ENCODE results near the gene REC114.
"Not testable (repeated sequence)": the region's sequence is repeated elsewhere in the genome, so short reads cannot be mapped to it uniquely, and the experiment has no call there.

Gene REC114

DNA sequence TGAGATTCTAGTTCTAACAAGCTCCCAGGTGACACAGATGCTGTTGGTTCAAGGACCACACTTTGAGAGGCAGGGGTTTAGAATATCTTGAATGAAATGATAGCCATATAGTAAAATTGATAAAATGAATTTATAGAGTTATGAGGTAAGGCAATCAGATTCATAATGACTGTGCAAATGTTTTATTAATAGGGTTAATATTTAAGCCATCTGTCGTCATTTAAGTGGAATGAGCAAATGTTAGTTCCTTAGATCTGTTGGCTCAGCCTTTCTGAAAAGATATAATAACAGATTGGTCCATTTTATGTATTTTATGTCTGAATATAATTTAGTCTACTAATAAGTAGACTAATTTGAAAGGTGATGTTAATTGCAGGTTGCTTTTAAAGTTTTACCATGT lies 12.9 kb downstream of the REC114 start:
- DNase-seq (ENCODE audit: low spot score) = no peak

DNA sequence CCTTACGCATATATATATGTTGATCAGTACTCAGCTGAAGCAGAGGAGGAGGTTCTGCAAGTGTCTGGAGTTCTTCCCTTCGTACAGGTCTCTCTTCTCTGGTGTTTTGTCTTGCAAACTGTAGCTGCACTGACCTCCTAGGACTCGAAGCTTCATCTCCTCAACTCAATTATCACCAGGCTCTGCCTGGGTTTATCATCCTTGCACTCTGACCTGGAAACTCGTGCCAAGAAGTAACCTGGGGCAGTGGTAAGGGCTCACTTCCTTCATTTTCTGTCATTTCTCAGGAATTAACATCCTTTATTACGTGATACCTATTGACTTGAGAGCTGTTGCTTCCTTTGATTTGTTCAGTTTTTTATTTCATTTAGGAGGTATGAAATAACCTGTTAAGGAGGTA lies 14.4 kb downstream of the REC114 start:
- DNase-seq (ENCODE audit: low spot score) = no peak

DNA sequence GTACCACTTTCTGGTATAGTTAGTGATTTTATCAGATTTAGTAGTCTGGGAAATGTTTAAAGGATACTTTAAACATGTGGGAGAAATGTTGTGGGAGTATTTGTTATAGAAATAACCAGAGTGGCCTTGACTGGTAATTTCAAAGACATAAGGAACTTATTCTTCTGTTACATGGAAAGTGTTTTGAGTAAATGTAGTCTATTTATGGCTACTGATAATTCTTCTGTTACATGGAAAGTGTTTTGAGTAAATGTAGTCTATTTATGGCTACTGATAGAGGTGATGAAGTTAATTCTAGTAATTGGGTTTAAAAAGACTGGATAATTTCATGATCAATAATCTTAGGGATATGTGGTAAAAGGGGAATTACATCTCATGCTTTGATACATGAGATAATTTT lies 17.7 kb downstream of the REC114 start:
- no peak for DNase-seq (ENCODE audit: low spot score)

DNA sequence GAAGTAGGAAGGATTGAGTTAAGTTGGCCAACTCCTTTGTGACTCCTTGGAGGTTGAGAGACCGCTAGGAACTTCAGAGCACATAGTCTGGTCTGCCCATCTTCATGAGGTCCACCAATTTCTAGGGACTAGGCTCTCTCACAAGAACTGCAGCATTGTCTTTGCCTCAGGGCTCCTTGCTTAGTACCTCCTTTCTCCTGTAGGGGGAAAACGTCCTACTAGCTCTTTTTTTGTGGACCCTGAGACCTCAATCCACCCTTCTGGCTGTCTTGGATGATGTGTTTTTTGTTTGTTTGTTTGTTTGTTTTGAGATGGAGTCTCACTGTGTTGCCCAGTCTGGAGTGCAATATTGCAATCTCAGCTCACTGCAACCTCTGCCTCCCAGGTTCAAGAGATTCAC lies 21.6 kb downstream of the REC114 start:
- DNase-seq (ENCODE audit: low spot score) = no peak

DNA sequence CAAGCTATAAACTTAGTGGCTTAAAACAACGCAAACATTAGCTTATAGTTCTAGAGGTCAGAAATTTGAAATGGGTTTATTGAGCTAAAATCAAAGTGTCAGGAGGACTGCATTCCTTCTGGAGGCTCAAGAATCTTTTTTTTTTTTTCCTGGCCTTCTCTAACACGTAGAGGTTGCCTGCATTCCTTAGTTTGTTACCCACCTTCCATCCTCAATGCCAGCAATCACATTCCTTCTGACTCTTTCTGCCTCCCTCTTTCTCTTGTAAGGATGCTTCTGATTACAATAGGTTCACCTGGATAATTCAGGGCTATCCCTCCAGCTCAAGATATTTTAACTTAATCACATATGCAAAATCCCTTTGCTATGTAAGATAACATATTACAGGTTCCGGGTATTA lies 24.8 kb downstream of the REC114 start:
- DNase-seq (ENCODE audit: low spot score) = no peak

DNA sequence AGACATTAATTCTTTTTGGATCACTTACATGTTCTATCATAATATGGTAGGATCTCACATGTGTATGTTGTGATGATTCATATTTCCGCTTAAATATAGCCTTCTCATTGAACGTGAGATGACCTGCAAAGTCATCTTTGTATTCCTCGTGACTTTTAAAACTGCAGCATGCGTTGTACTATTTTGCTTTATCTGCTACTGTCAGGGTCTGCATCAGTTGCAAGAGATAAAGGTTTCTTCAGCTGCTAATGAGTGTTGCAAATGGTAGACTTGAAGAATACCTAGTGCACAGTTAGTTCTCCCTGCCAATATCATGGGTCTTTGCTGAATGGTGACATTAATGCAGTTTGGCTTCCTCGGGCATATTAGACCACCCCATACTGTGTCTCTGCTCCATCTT lies 31.8 kb downstream of the REC114 start:
- DNase-seq (ENCODE audit: low spot score) = no peak

DNA sequence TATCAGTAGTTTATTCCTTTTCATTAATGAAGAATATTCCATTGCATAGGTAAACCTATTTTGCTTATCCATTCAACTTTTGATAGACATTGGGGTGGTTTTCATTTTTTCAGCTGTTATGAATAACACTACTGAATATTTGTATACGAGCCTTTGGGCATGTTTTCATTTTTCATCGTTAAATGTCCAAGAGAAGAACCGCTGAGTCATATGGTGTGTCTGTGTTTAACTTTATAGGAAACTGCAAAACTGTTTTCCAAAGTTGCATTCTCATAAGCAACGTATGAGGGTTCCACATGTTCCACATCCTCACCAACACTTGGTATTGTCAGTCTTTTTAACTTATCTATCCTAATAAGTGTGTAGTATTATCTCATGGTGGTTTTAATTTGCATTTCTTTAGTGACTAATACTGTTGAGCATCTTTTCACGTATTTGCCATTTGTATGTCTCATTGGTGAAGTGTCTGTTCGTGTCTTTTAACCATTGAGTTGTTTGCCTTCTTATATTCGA lies 33.8 kb downstream of the REC114 start:
- no peak for DNase-seq (ENCODE audit: low spot score)

DNA sequence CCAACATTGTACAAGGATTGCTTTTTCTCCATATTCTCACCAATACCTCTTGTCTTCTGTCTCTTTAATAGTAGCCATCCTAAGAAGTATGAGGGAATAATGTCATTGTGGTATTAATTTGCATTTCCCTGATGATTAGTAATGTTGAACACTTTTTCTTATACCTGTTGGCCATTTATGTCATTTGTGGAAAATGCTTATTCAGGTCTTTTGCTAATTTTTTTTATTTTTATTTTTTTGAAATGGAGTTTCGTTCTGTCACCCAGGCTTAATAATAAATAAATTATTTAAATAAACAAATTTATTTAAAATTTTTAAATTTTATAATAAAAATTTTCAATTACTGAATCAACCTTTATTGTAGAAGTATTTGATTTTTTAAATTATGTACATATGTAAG lies 37.1 kb downstream of the REC114 start:
- DNase-seq (ENCODE audit: low spot score) = no peak

DNA sequence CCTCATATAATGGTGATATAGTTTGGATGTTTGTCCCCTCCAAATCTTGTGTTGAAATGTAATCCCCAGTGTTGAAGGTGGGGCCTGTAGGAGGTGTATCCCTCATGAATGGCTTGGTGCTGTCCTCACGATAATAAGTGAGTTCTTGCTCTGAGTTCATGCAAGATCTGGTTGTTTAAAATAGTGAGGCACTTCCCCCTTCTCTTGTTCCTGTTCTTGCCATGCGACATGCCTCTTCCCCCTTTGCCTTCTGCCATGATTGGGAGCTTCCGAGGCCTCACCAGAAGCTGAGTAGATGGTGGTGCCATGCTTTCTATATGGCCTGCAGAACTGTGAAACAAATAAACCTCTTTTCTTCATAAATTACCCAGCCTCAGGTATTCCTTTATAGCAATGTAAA lies 39.2 kb downstream of the REC114 start:
- DNase-seq (ENCODE audit: low spot score) = peak; percentile 1

DNA sequence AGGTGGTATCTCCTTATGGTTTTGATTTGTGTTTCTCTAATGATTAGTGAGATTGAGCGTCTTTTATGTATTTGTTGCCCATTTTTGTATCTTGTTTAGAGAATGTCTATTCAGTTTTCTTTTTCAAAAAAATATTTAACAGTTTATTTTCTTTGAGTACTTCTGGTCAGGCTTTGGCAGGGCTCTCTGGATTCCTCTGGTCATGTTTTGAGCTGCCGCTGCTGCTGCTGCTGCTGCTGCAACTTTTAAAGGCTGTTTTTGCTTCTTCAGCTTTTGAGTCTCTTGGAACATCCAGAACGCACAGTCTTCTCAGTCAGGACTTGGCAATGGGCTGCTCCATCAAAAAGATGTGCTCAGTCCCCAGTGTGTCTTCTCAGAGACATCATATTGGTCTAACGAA lies 40.1 kb downstream of the REC114 start:
- no peak for DNase-seq (ENCODE audit: low spot score)

DNA sequence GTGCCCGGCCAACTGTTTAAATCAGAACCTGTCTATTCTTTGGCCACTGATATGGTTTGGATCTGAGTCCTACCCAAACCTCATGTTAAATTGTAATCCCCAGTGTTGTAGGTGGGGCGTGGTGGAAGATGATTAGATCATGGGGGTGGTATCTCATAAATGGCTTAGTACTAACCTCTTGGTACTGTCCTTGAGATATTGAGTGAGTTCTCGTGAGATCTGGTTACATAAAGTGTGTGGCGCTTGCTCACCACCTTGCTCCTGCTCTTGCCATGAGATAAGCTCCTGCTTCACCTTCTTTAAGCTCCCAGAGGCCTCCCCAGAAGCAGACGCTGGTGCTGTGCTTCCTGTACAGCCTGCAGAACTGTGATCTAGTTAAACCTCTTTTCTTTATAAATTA lies 42.4 kb downstream of the REC114 start:
- no peak for DNase-seq (ENCODE audit: low spot score)

DNA sequence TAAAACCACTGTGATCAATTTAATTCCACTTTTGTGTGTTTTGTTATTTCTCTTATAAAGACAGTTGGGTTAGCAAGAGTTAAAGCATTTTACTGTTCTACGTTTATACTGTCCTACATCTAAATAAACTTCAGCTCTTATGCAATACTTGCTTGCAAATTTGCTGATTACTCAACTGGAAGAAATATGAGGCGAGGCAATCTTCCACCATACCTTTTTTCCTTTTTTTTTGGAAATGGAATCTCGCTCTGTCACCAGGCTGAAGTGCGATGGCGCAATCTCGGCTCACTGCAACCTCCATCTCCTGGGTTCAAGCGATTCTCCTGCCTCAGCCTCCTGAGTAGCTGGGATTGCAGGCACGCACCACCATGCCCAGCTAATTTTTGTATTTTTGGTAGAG lies 42.9 kb downstream of the REC114 start:
- DNase-seq (ENCODE audit: low spot score) = not testable (repeated sequence)

DNA sequence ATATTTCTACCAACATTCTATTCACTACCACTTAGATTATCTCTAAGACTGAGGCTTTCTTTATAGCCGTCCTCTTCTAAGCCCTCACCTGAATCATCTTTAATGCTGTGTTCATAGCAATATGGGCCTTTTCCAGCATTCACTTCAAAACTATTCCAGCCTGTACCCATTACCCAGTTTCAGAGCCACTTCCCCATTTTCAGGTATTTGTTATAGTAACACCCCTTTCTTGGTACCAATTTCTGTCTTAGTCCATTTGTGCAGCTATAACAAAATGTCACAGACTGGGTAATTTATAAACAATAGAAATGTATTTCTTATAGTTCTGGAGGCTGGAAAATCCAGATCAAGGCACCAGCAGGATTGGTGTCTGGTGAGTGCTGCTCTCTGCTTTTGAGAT lies 45.7 kb downstream of the REC114 start:
- no peak for DNase-seq (ENCODE audit: low spot score)

DNA sequence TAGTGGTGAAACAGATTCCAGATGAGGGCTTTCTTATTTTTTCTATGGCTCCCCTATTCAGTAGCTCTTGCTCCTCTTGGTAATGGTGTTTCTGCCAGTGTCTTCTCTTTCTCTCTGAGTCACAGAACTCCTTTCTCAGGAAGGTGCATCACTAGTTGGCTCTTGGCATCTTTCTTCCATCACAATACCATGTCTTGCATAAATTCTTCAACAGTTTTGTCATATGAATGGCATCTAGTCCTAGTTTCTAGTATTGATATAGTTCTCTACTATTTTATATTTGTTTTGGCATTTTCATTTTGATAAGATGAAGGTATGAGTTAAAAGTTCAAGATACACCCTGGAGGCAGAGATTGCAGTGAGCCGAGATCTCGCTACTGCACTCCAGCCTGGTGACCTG lies 51.0 kb downstream of the REC114 start:
- DNase-seq (ENCODE audit: low spot score) = no peak

DNA sequence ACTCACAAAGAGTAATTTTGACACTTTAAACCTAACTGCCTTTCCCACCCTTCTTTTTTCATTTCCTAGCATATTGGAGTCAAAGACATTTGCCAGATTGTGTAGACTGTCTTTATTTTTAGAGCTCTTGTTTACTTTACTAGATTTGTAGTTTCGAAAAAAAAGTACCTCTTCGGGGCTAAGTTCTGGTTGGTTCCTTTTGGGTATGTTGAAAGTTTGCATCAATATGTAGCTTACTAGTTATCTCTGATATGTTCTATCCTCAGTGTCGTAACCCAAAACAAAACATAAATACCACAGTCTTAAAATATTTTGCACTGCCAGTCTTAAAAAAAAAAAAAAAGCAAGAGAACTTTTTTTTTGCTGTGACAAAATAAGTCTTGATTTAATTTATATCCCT lies 52.2 kb downstream of the REC114 start:
- DNase-seq (ENCODE audit: low spot score) = no peak

DNA sequence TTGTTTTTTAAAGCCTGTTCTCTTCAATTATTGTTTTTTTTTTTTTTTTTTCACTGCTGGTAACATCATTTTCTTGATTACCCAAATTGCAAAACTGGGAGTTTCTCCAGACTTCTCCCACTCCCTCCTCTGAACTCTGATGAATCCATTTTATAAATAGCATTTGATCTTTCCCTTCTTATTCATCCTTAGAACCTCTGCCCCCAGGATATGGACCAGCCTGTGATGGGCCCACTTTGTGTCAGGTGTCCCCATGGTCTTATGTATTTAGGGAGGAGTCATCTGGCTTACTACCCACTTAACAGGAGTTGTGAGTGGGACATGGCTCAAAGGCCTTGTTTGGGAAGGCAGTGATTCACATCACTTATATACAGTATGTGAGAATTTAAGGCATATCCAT lies 57.7 kb downstream of the REC114 start:
- DNase-seq (ENCODE audit: low spot score) = no peak

DNA sequence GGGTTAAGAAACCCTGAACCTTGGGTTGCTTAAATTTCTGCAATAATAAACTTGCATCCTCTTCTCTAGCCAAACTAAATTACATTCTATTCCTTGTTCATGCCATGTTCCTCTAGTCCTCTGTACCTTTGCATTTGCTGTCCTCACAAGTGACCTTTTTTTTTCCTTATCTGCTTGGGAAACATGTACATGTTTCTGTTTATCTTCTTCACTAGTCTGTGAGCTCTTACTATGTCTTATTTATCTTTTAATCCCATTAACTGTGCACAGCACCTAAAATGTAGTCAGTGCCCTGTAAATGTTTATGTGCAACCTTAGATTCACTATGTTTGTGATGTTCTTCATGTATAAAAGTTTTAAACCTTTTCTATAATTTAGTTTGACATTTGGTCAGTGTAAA lies 61.9 kb downstream of the REC114 start:
- DNase-seq (ENCODE audit: low spot score) = no peak

DNA sequence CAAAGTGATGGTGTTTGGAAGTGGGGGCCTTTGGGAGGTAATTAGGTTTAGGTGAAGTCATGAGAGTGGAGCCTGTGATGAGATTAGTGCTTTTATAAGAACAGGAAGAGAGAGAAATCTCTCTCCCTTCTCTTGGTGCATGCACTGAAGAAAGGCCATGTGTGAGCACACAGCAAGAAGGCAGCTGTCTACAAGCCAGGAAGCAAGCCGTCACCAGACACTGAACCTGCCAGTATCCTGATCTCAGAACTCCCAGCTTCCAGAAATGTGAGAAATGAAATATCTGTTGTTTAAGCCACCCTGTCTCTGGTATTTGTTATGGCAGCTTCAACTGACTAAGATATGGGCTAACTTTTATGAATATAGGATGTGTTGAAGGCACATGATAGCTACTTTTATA lies 72.6 kb downstream of the REC114 start:
- no peak for DNase-seq (ENCODE audit: low spot score)

DNA sequence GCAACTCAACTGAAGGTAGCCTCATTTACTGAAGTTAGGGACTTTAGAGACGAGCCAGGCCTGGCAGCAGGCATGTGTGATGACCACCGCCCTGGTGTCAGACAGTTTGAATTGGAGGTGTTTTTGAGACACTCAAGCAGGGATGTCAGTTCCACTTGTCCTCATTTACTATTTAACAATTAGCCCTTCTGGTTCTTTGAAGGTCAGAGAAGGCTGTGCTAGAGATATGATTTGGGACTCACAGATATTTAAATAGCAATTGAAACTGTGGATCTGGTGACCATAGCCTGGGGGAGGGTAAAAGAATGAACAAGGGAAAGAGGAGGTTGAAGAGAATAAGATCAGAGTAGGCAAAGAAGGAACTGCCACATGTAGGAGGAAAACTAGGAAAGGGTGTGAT lies 74.6 kb downstream of the REC114 start:
- no peak for DNase-seq (ENCODE audit: low spot score)

DNA sequence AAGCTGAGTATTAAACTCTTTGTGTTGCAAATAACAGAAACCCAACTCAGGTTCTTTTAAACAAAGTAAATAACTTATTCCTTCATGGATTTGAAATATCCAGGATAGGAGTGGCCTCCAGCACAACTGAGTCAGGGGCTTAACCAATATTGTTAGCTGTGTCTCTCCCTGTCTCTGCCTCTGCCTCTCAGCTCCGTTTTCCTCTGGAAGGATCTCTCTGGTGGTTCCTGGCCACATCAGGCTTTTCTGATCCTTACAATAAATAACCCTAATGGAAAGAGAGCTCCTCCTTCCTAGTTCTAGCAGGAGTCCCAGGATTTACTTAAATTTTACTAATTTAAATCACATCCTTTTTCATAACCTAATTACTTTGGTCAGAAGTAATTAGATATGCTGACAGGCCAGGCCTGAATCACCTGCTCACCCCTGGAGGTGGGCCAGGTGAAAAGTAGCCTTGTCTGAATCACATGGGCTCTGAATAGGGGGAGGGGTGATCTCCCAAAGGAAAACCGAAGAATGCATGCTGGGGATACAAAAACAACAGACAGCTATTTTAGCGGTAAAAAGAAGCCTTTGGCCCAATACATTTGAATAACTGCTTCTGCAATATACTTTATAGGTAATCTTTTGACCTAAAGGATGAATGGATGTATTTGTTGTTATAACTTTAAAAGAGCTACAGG lies 75.4 kb downstream of the REC114 start:
- DNase-seq (ENCODE audit: low spot score) = no peak

DNA sequence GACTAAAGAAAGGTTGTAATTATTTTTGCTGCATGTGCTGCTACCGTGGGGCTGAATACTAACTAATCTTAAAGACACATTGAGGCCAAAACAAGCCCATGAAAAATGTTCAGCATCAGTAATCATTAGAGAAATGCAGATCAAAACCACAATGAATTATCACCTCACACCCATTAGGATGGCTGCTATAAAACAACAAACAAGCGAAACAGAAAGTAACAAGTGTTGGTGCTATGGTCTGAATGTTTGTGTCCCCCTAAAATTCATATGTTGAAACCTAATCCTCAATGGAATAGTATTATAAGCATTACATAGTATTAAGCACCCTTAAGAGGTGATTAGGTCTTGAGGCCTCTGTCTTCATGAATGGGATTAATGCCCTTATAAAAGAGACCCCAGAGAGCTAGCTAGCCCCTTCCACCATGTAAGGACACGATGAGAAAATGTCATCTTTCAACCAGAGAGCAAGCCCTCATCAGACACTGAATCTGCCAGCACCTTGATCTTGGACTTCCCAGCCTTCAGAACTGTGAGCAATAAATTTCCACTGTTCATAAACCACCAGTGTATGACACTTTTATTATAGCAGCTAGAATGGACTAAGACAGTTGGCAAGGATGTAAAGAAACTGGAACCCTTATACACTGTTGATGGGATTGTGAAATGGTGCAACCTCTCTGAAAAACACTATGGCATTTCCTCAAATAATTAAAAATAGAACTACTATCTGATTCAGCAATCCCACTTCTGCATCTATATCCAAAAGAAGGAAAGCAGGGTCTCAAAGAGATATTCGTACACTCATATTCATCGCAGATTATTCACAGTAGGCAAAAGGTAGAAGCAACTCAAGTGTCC lies 76.1 kb downstream of the REC114 start:
- DNase-seq (ENCODE audit: low spot score) = no peak

DNA sequence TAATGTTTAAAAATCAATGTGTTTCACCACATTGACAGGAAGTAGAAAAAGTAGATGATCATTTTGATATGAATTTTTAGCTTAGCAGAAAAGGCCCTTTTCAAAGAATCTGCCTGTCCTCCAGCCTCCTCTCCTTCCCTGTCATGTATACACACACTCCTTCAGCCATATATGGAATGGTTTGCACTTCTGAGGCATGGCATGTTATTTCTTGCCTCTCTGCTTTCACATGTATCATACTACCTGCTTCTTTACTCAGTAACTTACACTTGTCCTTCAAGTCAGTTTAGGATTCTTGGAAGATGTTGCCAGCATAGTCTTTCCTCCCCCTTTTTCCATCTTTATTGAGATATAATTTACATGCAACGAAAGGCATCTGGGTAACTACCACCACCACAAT lies 79.0 kb downstream of the REC114 start:
- DNase-seq (ENCODE audit: low spot score) = no peak

DNA sequence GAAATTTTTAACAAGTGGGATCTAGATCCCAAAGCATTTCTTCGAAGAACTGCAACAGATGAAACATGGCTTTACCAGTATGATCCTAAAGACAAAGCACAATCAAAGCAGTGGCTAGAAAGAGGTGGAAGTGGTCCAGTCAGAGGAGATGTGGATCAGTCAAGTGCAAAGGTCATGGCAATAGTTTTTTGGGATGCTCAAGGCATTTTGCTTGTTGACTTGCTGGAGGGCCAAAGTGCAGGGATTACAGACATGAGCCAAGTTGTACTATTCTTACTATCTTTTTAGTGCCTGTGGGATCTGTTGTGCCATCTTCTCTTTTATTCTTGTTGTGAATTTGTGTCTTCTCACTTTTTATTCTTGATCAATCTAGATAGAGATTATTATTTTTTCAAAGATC lies 82.0 kb downstream of the REC114 start:
- DNase-seq (ENCODE audit: low spot score) = no peak

DNA sequence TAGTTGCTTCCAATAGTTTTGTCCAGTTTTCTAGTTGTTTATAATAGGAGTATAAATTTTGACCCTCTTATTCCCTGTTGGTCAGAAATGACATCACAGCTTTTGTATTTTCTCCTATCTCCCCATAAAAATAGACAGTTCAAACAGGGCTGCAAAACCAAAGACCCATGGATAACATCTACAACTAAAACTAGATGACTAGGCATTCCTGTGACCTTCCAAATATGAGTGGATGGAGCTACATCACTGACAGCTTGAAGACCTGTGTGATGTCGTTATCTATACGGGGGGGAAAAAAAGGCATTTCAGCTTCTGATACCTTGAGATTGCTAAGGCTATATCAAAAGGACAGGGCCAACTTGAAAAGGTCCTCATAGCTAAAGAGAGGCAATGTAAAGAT lies 84.6 kb downstream of the REC114 start:
- no peak for DNase-seq (ENCODE audit: low spot score)

All from globus pallidus (tissue), 1 donor.